Activated naive CD8-positive, alpha-beta T cell (primary cell): ENCODE data around the gene SLC23A2.

ENCODE experiments used
- H3K27ac Mint-ChIP-seq: one replicate; pipeline ENCODE4 v1.8.0; 2021; ENCODE audit warnings: mixed read lengths
- H3K27me3 Mint-ChIP-seq: one replicate; pipeline ENCODE4 v1.8.0; 2021; ENCODE audit warnings: mixed read lengths
- H3K36me3 Mint-ChIP-seq: one replicate; pipeline ENCODE4 v1.8.0; 2021; ENCODE audit warnings: mixed read lengths
- H3K4me1 Mint-ChIP-seq: one replicate; pipeline ENCODE4 v1.8.0; 2021; ENCODE audit warnings: low read depth, mixed read lengths
- H3K4me3 Mint-ChIP-seq: one replicate; pipeline ENCODE4 v1.8.0; 2021; ENCODE audit warnings: mild to moderate bottlenecking, mixed read lengths
- H3K9me3 Mint-ChIP-seq: one replicate; pipeline ENCODE4 v1.8.0; 2021; ENCODE audit warnings: low read depth, mixed read lengths

SLC23A2 gene

DNA sequence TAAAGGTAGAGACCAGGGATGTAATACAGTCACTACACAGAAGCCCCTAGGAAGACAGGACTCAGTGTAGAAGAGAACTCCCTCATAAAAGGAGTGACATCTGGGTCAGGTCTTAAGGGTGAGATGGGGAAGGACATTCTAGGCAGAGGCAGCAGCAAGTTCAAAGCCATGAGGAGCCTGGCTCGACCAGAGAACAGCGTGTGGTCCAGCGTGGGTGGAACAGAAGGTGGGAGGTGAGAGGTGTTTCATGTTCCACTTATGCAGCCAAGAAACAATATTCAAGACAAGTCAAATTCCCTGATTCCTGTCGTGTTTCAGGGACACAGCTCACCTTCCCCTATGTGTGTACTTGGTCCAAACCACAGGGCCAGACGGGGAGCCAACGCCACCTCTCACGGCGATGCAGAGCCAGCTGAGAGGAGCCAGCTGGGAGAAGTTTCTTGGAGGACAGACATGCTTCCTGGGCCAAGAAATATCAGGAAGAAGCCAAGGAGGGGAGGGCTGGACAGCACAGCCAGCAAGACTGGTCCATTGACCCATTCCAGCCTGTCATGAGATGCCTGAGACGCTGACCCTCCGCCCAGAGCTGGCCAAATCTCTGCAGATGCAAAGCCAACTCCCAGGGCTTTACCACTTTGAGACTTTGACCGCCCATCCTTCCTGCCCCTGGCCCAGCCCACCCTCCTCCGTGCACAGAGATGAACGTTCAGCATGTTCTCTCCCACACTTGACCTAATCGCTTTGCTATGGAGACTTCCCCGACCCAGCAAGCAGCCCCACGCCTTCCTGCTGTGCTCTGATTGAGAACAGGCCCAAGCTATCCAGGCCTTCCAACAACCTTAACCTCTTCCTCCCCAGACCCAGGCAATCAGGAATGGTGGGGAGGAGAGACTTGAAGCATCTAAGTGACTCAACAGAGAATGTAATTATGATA is 165.8 kb downstream of the SLC23A2 start:
- Mint-ChIP-seq H3K4me1 (no peaks in the 10 kb centered on the region), H3K36me3 (peaks cover 5% of the 10 kb centered on the region), H3K27ac (no peak overlapping the region), H3K4me3 (no peak overlapping the region), H3K27me3 (no peaks in the 10 kb centered on the region), H3K9me3 (peaks cover 4% of the 10 kb centered on the region)

DNA sequence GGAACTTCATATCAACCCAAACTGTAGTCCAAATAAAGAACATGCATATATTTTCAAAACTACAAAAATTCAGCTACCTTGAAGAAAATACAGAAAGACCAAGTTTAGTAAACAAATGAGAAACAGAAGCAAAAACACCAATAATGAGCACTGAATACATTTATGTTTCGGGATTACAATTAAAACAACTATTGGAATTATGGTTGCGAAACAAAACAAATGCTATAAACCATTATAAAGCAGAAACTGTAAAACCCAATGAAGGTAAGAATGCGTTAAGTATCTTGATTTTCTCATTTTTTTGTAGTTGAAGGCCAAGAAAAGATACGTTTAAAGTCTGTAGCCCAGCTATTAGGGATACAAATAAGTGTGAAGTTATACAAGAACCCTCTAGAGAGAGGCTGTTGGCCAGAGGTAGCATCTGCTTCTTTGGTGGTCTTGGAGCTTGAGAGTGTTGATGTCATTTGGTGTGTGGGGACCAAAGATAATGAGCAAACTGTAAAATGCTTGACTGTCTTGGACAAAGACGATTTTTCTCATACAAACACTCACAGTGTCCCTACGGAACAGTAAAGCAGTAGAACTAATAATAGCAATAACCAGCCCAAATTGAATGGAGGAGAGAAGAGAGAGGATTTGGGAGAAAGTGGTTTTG is 168.1 kb downstream of the SLC23A2 start:
- no peaks in the 10 kb centered on the region for H3K27me3 Mint-ChIP-seq
- H3K9me3 Mint-ChIP-seq, result peaks cover 4% of the 10 kb centered on the region
- H3K4me3 Mint-ChIP-seq, result no peak overlapping the region
- H3K36me3 Mint-ChIP-seq, result peaks cover 5% of the 10 kb centered on the region
- H3K27ac Mint-ChIP-seq, result no peak overlapping the region
- H3K4me1 Mint-ChIP-seq, result no peaks in the 10 kb centered on the region

DNA sequence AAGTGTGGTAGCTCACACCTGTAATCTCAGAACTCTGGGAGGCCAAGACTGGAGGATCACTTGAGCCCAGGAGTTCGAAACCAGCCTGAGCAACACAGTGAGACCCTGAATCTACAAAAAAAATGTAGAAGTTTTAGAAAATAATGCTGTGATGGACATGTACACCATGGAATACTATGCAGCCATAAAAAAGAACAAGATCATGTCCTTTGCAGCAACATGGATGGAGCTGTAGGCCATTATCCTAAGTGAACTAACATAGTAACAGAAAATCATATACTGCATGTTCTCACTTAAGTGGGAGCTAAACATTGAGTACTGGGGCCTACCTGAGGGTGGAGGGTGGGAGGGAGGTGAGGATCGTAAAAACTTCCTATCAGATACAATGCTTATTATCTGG is 168.8 kb downstream of the SLC23A2 start:
- Mint-ChIP-seq H3K36me3 (peaks cover 5% of the 10 kb centered on the region), H3K4me1 (no peaks in the 10 kb centered on the region), H3K4me3 (no peak overlapping the region), H3K27ac (no peak overlapping the region), H3K9me3 (peaks cover 4% of the 10 kb centered on the region), H3K27me3 (no peaks in the 10 kb centered on the region)

DNA sequence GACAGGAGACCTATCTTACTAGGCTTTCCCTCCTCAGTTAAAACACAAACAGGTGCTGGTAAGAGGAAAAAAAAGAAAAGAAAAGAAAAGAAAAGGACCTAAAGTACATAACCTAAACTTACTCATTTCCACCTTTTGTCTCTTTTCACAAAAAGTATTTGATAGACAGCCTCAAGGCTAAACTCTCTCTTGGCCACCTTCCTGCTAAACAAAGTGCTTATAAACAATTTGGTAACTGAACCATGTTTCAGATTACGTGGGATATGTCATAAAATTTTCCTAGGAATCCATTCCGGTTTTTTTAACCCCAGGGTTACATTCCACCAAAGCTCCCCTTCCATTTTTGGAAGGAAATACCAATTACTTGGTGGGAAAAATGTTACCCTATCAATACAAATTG is 170.6 kb downstream of the SLC23A2 start:
- Mint-ChIP-seq H3K9me3 (peaks cover 4% of the 10 kb centered on the region), H3K27ac (no peak overlapping the region), H3K27me3 (no peaks in the 10 kb centered on the region), H3K4me1 (no peaks in the 10 kb centered on the region), H3K4me3 (no peak overlapping the region), H3K36me3 (peaks cover 5% of the 10 kb centered on the region)

DNA sequence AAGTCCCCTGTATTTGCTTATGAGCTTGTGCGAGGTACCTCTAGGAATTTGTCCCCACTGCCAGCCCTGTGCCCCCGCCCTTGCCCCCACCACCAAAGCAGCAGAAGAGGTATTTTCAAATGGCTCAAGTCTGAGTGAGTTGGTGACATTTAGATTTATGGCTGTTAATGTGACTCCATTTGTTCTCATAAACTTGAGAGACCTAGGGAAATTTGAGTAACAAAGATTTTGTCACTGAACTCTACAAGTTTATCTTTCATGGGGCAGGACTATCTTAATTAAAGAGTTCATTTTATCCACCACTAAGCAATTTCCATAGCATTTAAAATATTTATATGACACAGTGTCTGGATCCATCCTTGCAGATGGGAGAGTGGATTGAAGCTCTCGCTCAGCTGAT is 171.1 kb downstream of the SLC23A2 start:
- H3K27me3 Mint-ChIP-seq, result no peaks in the 10 kb centered on the region
- no peak overlapping the region for H3K27ac Mint-ChIP-seq
- H3K4me1 Mint-ChIP-seq, result no peaks in the 10 kb centered on the region
- peaks cover 5% of the 10 kb centered on the region for H3K36me3 Mint-ChIP-seq
- no peak overlapping the region for H3K4me3 Mint-ChIP-seq
- peaks cover 4% of the 10 kb centered on the region for H3K9me3 Mint-ChIP-seq

DNA sequence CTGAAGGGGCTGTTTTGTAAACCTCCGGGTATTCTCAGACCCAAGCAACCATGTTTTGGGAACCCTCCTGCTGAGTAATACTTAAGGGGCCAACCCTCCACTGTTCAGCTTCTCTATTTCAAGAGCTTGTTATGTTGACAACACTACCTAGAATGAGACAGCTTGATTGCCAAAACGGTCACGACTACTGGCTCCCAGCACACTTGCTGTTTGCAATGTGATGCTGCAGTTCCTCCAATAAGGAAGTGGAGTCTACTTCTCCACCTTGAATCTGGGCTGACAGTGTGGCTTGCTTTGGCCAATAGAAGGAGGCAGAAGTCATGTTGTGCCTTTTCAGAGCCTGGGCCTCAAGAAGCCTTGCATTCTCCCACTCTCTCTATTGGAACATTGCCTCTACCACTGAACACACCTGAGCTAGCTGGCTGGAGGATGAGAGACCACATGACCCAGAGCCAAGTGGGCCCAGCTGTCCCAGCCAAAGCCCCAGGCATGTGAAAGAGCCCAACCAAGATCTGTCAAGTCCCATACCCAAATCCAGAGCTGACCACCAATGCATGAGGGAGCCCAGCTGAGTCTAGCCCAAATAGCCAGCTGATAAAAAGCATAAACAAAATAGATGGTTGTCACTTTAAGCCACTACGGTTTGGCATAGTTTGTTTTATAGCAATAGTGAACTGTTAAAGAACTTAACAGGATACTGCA is 171.6 kb downstream of the SLC23A2 start:
- Mint-ChIP-seq H3K36me3 (peaks cover 5% of the 10 kb centered on the region), H3K4me3 (no peak overlapping the region), H3K9me3 (peaks cover 4% of the 10 kb centered on the region), H3K27ac (no peak overlapping the region), H3K4me1 (no peaks in the 10 kb centered on the region), H3K27me3 (no peaks in the 10 kb centered on the region)

DNA sequence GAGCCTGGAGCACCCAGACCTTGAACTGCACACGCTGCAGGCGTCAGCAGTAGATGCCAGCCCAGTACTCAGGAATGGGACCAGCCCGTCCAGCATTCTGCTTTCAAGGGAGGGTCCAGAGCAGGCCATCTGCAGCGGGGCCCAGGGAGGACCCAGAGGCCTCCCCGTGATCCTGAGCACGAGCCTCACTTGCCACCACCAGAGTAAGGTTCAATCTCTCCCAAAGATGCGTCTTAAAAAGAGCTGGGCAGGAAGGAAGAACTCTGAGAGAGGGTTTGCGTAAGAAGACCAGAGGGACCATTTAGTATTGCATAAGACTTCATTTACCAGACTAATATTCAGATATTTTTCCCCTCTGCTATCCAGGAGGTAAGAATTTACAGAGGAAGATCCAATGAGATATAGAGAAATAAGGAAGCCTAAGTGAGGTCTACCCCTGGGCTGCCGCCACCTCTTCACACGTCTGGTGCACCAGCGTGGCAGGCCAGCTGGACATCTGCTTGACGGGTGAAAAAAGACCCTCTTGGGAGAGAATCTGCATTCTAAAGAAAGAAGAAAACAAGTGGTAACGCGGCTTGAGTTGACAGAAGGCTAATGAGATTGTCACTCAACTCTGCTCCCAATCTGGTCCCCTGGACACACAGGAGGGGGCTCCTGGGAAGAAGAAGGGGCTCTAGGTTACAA is 172.3 kb downstream of the SLC23A2 start:
- no peaks in the 10 kb centered on the region for H3K27me3 Mint-ChIP-seq
- H3K36me3 Mint-ChIP-seq, result peaks cover 5% of the 10 kb centered on the region
- no peak overlapping the region for H3K27ac Mint-ChIP-seq
- H3K9me3 Mint-ChIP-seq, result peaks cover 4% of the 10 kb centered on the region
- peaks cover 3% of the 10 kb centered on the region for H3K4me1 Mint-ChIP-seq
- H3K4me3 Mint-ChIP-seq, result no peak overlapping the region

DNA sequence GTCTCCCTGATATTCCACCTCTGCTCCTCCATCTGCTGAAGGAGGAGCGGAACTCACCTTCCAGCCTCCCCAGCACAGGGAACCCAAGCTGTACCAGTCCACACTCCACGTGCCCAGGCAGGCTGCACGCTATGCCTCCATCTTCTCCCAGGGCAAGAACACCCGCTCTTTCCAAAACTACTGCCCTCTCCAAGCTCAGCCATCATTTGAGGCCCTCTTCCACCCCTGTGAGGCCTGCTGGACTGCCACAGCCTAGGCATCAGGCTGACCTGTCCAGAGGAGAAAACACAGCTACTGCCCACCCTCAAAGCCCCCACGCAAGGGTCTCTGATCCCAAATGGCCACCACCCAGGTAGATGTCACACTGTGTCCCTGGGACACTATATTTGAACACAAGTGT is 179.7 kb downstream of the SLC23A2 start:
- Mint-ChIP-seq H3K27me3 (no peaks in the 10 kb centered on the region), H3K36me3 (peaks cover 9% of the 10 kb centered on the region), H3K4me1 (peaks cover 32% of the 10 kb centered on the region), H3K4me3 (peak overlapping the region; percentile 84), H3K27ac (peak overlapping the region; percentile 61), H3K9me3 (no peaks in the 10 kb centered on the region)

DNA sequence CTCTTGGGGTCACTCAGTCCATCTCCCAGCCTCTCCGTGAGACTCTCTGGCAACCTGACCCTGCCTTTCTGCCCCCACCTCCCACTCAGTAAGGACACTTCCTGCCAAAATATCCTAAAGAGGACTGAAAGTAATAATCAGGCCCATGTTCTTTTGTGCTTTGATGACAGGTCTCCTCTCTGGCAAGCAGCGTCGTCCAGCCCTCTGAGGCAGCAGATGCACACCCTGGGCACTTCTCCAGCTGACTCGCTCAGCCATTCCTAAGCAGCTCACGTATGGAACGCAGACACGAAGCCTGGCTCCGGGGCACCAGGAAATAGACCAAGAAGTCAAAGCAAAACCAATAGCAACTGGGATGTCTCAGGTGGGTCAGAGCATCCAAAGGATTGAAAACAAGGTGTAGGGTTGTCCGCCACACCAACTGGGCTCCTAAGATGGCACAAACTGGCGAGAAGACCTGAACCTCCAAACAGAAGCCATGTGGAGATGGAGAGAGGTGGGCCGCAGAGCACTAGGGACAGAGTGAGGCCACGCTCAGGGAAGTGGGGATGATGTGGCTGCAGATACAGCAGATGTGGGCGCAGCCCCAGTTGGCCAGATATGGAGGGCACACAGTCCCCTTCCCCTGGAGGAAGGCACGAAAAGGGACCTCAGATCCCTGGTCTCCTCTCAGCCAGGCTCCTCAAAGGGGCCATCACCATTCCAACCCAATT is 180.3 kb downstream of the SLC23A2 start:
- H3K27me3 Mint-ChIP-seq, result no peaks in the 10 kb centered on the region
- peaks cover 9% of the 10 kb centered on the region for H3K36me3 Mint-ChIP-seq
- H3K27ac Mint-ChIP-seq, result peak overlapping the region; percentile 86
- H3K4me1 Mint-ChIP-seq, result peaks cover 35% of the 10 kb centered on the region
- peak overlapping the region; percentile 65 for H3K4me3 Mint-ChIP-seq
- H3K9me3 Mint-ChIP-seq, result no peaks in the 10 kb centered on the region

DNA sequence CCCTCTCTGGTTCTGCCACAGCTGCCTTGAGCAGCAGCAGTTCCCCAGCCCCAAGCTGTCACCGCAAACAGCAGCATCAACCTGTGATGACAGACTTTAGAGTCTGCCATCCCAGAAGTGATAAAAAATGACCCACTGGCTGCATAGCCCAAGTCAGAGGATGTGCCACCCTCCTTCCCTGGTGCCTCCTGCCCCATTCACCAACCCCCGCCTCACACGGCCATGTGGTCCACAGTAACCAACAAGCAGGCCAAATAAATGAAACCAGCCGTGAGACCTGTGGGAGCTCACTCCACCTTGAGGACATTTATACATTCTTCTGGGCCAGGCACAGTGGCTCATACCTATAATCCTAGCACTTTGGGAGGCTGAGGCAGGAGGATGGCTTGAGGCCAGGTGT is 181.4 kb downstream of the SLC23A2 start:
- Mint-ChIP-seq H3K9me3 (no peaks in the 10 kb centered on the region), H3K4me3 (no peak overlapping the region), H3K36me3 (peaks cover 9% of the 10 kb centered on the region), H3K27me3 (no peaks in the 10 kb centered on the region), H3K27ac (no peak overlapping the region), H3K4me1 (peaks cover 43% of the 10 kb centered on the region)

DNA sequence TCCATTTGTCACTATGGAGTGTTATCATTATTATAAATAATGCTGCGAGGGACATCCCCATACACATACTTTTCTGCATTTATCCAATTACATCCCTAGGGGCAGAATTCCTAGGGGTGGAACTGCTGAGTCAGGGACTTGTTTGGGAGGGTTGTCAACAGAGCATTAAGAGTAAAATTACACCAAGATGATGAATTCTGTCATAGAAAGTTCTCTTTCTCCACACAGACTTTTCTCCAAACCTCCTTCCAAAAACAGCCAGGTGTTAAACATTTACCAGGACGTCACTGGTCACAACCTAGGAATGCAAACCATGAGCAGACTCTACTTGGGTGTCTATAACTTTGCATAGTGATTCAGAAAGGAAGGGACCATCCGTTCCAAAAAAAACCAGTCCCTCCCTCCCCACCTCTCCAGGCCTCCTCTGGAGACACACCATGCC is 184.1 kb downstream of the SLC23A2 start:
- H3K9me3 Mint-ChIP-seq, result no peaks in the 10 kb centered on the region
- peak overlapping the region; percentile 58 for H3K27ac Mint-ChIP-seq
- H3K4me1 Mint-ChIP-seq, result peaks cover 64% of the 10 kb centered on the region
- peaks cover 9% of the 10 kb centered on the region for H3K36me3 Mint-ChIP-seq
- no peak overlapping the region for H3K4me3 Mint-ChIP-seq
- no peaks in the 10 kb centered on the region for H3K27me3 Mint-ChIP-seq

DNA sequence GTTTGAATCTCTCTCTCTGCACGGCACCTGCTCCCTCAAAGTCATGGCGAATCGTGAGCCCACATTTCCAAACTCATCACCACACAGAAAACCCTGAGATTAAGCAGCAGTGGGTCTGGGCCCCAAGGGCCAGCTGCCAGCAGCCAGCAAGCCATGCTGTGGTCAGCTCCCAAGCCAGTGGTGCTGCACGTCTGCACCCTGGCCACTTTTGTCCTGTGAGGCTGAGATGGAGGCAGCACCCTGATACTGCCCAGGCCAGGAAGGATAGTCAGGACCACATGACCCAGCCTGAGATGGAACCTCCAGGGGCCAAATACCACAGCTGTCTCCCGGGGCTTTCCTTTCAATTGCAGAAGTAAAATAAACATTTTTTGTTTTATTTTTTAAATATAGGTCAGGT is 185.7 kb downstream of the SLC23A2 start:
- peak overlapping the region; percentile 90 for H3K4me3 Mint-ChIP-seq
- H3K36me3 Mint-ChIP-seq, result peaks cover 7% of the 10 kb centered on the region
- H3K27ac Mint-ChIP-seq, result peak overlapping the region; percentile 98
- no peaks in the 10 kb centered on the region for H3K27me3 Mint-ChIP-seq
- no peaks in the 10 kb centered on the region for H3K9me3 Mint-ChIP-seq
- peaks cover 67% of the 10 kb centered on the region for H3K4me1 Mint-ChIP-seq

DNA sequence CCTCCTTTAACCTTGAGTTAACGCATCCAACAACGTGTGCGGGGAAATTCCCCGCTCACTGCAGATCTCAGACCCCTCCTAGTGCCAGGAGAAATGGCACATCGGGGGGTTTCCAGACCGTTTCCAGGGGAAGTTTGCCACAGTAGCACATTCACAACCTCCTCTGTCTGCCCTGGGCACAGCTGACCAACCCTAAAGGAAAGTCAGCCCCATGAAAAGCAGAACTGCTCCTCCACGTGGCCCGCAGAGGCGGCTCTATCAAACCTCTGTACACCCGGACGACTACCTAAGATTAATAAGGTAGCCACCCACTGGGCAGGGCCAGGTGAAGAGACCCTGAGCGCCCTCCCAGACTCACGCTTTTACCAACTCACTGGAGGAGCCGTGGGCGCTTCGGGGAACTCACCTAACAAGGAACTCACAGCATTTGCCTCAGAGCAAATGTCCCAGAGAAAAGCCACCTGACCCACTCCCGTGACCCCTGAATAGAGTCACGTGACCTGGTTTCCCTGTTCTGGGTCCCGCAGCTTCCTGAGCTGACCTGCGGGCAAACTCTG is 186.5 kb downstream of the SLC23A2 start:
- H3K4me1 Mint-ChIP-seq, result peaks cover 73% of the 10 kb centered on the region
- H3K36me3 Mint-ChIP-seq, result peaks cover 7% of the 10 kb centered on the region
- peak overlapping the region; percentile 90 for H3K4me3 Mint-ChIP-seq
- no peaks in the 10 kb centered on the region for H3K9me3 Mint-ChIP-seq
- H3K27me3 Mint-ChIP-seq, result no peaks in the 10 kb centered on the region
- peak overlapping the region; percentile 98 for H3K27ac Mint-ChIP-seq
